Measurements from ENCODE around the gene MIDN. TPM values are rescaled to one million over a fixed set of nuclear protein-coding genes. Genes with fewer than 3 reads are reported as not detected.

The MIDN gene
- total and polyA plus RNA-seq, 7 donors = 29.2 to 331 (median 147) TPM

GRCh38 chr19:1213391-1214286, 34.7 kb upstream of the MIDN start:
- Histone ChIP-seq H3K4me1 (peaks cover 95% of the 10 kb centered on the region), H3K36me3 (ENCODE audit: insufficient read depth in 1 of 2, low read depth in 1 of 2) (peaks cover 0 to 6% of the 10 kb centered on the region in 2 donors), H3K27ac (peak overlapping the region; percentile 99), H3K27me3 (ENCODE audit: insufficient read depth in 3 of 3, low read length in 2 of 3) (no peaks in the 10 kb centered on the region), H3K4me3 (peak overlapping the region; percentile 60), H3K9me3 (no peaks in the 10 kb centered on the region)
- 32 to 50% (median 36%) methylated on average over 38 to 39 of the region's 39 CpGs for WGBS, 3 donors
- intact Hi-C loops (cut with DNase I) = loop anchor here in 1 of 2 donors (10.0 kb wide), 1 partner anchor 289 kb away; the partner anchor contains the start of gene ARID3A
- TF ChIP-seq, protein P1, sequence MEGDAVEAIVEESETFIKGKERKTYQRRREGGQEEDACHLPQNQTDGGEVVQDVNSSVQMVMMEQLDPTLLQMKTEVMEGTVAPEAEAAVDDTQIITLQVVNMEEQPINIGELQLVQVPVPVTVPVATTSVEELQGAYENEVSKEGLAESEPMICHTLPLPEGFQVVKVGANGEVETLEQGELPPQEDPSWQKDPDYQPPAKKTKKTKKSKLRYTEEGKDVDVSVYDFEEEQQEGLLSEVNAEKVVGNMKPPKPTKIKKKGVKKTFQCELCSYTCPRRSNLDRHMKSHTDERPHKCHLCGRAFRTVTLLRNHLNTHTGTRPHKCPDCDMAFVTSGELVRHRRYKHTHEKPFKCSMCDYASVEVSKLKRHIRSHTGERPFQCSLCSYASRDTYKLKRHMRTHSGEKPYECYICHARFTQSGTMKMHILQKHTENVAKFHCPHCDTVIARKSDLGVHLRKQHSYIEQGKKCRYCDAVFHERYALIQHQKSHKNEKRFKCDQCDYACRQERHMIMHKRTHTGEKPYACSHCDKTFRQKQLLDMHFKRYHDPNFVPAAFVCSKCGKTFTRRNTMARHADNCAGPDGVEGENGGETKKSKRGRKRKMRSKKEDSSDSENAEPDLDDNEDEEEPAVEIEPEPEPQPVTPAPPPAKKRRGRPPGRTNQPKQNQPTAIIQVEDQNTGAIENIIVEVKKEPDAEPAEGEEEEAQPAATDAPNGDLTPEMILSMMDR (IDR thresholded peaks at IDR 0.05) = no peak
- peak; percentile 80 to 93 for DNase-seq
- peak; percentile 50 to 63 (median 56) for ATAC-seq

GRCh38 chr19:1214299-1214861, 34.0 kb upstream of the MIDN start:
- intact Hi-C loops (cut with DNase I) = loop anchor here in 1 of 2 donors (10.0 kb wide), 1 partner anchor 290 kb away; the partner anchor contains the start of gene ARID3A
- DNase-seq = no peak
- H3K4me3 ChIP-seq = peak overlapping the region; percentile 60

DNA sequence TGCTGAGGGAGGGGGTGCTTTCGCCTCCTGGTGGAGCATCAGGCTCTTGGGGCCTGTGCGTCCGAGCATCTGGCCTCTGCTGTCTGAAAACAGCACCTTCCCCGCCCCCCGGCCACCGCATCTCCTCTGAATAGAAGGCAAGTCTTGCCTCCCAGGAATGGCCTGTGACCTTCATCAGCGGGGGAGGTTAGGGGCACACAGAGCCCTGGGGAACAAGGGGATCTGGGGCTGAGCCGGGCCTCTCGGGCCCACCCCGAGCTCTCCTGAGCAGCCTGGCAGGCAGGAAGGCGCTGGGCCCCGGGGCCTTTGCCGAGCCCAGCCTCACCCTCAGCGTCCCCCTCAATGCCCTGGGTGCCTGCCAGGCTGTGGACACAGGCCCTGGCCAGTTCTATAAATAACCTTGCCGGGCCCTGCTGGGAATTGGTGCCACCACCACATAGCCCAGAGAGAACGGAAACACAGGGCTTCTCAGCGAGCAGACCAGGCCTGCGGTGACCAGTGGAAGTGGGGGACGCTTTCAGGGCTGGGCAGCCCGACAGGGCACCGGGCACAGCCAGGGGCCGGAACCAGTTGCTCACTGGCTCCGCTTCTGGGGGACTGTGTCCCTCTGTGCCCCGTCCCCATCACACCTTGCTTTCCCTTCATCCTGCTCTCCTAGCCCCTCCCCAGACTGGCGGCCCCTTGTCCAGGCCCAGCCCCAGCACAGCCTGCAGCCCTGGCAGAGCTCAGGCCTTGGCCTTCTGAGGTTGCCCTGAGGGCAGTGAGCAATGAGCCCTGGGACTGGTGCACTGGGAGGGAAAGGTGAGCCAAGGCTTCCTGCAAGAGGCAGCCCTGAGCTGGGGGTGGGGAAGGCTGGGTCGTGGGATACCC, 33.3 kb upstream of the MIDN start:
- intact Hi-C loops (cut with DNase I) = loop anchor here in 1 of 2 donors (10.0 kb wide), 1 partner anchor 290 kb away; the partner anchor contains the start of gene ARID3A
- 19 to 31% (median 28%) methylated on average over 26 of the region's 26 CpGs for WGBS, 3 donors
- Histone ChIP-seq H3K4me3 (peak overlapping the region; percentile 60), H3K36me3 (ENCODE audit: insufficient read depth in 1 of 2, low read depth in 1 of 2) (peaks cover 0 to 8% of the 10 kb centered on the region in 2 donors), H3K9me3 (no peaks in the 10 kb centered on the region), H3K27me3 (ENCODE audit: insufficient read depth in 3 of 3, low read length in 2 of 3) (no peaks in the 10 kb centered on the region), H3K4me1 (peaks cover 92% of the 10 kb centered on the region), H3K27ac (peak overlapping the region; percentile 99)
- TF ChIP-seq, protein P1 (IDR thresholded peaks at IDR 0.05) = no peak
- ATAC-seq (peak; percentile 61 to 71 (median 62)), DNase-seq (peak; percentile 80 to 89)

More at GRCh38 chr19:1214299-1214861, 34.0 kb upstream of the MIDN start:
- Histone ChIP-seq H3K36me3 (ENCODE audit: insufficient read depth in 1 of 2, low read depth in 1 of 2) (peaks cover 0 to 6% of the 10 kb centered on the region in 2 donors), H3K4me1 (peaks cover 95% of the 10 kb centered on the region), H3K9me3 (no peaks in the 10 kb centered on the region), H3K27me3 (ENCODE audit: insufficient read depth in 3 of 3, low read length in 2 of 3) (no peaks in the 10 kb centered on the region), H3K27ac (peak overlapping the region; percentile 99)
- TF ChIP-seq, protein P1 (IDR thresholded peaks at IDR 0.05) = peak; percentile 20
- no peak for ATAC-seq
- WGBS, 3 donors = 30 to 48% (median 31%) methylated on average over 21 of the region's 21 CpGs

DNA sequence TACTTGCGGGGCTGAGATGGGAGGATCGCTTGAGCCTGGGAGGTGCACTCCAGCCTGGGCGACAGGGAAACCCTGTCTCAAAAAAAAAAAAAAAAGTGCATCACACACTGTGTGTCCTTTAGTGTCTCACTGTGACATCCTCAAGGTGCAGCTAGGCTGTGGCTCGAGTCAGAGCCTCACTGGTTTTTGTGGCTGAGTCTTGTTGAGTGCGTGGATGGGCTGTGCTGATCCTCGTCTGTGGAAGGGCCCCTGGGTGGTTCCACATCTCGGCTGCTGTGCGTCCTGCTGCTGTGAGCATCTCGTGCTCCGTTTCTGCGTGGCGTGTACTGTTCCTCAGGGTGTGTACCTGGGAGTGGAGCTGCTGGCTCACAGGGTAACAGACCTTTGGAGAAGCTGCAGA, 31.6 kb upstream of the MIDN start:
- DNase-seq = no peak
- H3K4me1 ChIP-seq = peaks cover 89% of the 10 kb centered on the region
- 53 to 80% (median 59%) methylated on average over 12 of the region's 12 CpGs for WGBS, 3 donors
- H3K36me3 ChIP-seq (ENCODE audit: insufficient read depth in 1 of 2, low read depth in 1 of 2) = peaks cover 0 to 22% of the 10 kb centered on the region in 2 donors
- no peaks in the 10 kb centered on the region for H3K9me3 ChIP-seq
- intact Hi-C loops (cut with DNase I) = loop anchor here in 1 of 2 donors (10.0 kb wide), 1 partner anchor 292 kb away; the partner anchor contains the start of gene ARID3A
- TF ChIP-seq, protein P1 (IDR thresholded peaks at IDR 0.05) = no peak
- no peak for ATAC-seq
- H3K4me3 ChIP-seq = peak overlapping the region; percentile 36
- H3K27me3 ChIP-seq (ENCODE audit: insufficient read depth in 3 of 3, low read length in 2 of 3) = no peaks in the 10 kb centered on the region
- H3K27ac ChIP-seq = peak overlapping the region; percentile 99

Measured in psoas muscle (tissue), 8 donors.